GM18505 (cell line): ENCODE results near the gene ADI1.
"Not testable (repeated sequence)": the region's sequence is repeated elsewhere in the genome, so short reads cannot be mapped to it uniquely, and the experiment has no call there.

Experiments
- ATAC-seq: cut with Tn5 transposase; IDR thresholded peaks from one replicate; pipeline ENCODE4 v1.9.1; 2021; ENCODE audit not compliant: unreplicated experiment
- POLR2A ChIP-seq: IDR thresholded peaks from 4 replicates; pipeline ENCODE4 v1.6.1; 2011; ENCODE audit warnings: borderline replicate concordance; ENCODE audit not compliant: insufficient read depth, insufficient read length; ENCODE audit errors: extremely low read depth

ADI1 gene

GRCh38 chr2:3453190-3453999 is 65.9 kb downstream of the ADI1 start:
- no peak for ATAC-seq
- TF ChIP-seq POLR2A: no peak

GRCh38 chr2:3451926-3452671 is 67.2 kb downstream of the ADI1 start:
- no peak for TF ChIP-seq POLR2A
- ATAC-seq: no peak

- TF ChIP-seq POLR2A: no peak
- no peak for ATAC-seq
Observed at GRCh38 chr2:3451169-3451568, 68.2 kb downstream of the ADI1 start.

GRCh38 chr2:3450385-3451010 is 68.8 kb downstream of the ADI1 start:
- no peak for TF ChIP-seq POLR2A
- ATAC-seq: no peak

- no peak for ATAC-seq
- no peak for TF ChIP-seq POLR2A
Observed at GRCh38 chr2:3449936-3450335, 69.4 kb downstream of the ADI1 start.

- TF ChIP-seq POLR2A: no peak
- ATAC-seq: no peak
Observed at GRCh38 chr2:3449086-3449485, 70.2 kb downstream of the ADI1 start.

- not testable (repeated sequence) for ATAC-seq
Observed at GRCh38 chr2:3448441-3448911, 70.9 kb downstream of the ADI1 start.

- no peak for TF ChIP-seq POLR2A
- no peak for ATAC-seq
Observed at GRCh38 chr2:3447789-3448317, 71.5 kb downstream of the ADI1 start.
